Transverse colon (tissue), 4 donors: ENCODE data around the gene DDX50. TPM values are rescaled to one million over a fixed set of nuclear protein-coding genes. Genes with fewer than 3 reads are reported as not detected.

Source experiments
- DNase-seq: peaks from one replicate; pipeline ENCODE4 v3.0.0-alpha.2; 2019
- H3K27ac ChIP-seq, 4 donors: fragments of 200-600 bp; sonication (generic); 2 replicates each; pipeline ENCODE4 v1.5.1; 2016 to 2018; ENCODE audit warnings: inconsistent platforms in 4 of 4
- H3K27me3 ChIP-seq: fragments of 200-600 bp; sonication (generic); 2 replicates; pipeline ENCODE4 v1.5.1; 2017; ENCODE audit warnings: inconsistent platforms
- H3K36me3 ChIP-seq, 4 donors: fragments of 200-600 bp; sonication (generic); 2 replicates each; pipeline ENCODE4 v1.5.1; 2017 to 2019; ENCODE audit warnings: inconsistent platforms in 4 of 4
- H3K4me1 ChIP-seq, 4 donors: fragments of 200-600 bp; sonication (generic); 2 replicates each; pipeline ENCODE4 v1.5.1; 2017 to 2020; ENCODE audit warnings: inconsistent platforms in 4 of 4
- H3K4me3 ChIP-seq, 4 donors: fragments of 200-600 bp; sonication (generic); 1 replicate in 1 of 4; 2 replicates in 3 of 4; pipeline versions ENCODE4 v1.5.1 to v1.6.1; 2017 to 2019; ENCODE audit warnings: inconsistent platforms in 4 of 4
- H3K9me3 ChIP-seq, 2 donors: fragments of 200-600 bp; sonication (generic); 2 replicates each; pipeline ENCODE4 v1.5.1; 2017 to 2019; ENCODE audit warnings: inconsistent platforms in 2 of 2
- EP300 ChIP-seq: sonication (generic); formaldehyde crosslinking; IDR thresholded peaks from one replicate; pipeline ENCODE4 v1.6.1; 2017; ENCODE audit warnings: antibody characterized with exemption, low read depth
- POLR2A ChIP-seq: fragments of 450-650 bp; IDR thresholded peaks from one replicate; pipeline ENCODE4 v1.6.1; 2016; ENCODE audit warnings: antibody characterized with exemption, mild to moderate bottlenecking, moderate library complexity
- POLR2AphosphoS5 ChIP-seq, 3 donors: sonication (generic); formaldehyde crosslinking; IDR thresholded peaks; one replicate each; pipeline ENCODE4 v1.6.1; 2016; ENCODE audit warnings: antibody characterized with exemption in 3 of 3
- WGBS, 2 donors: methylation state at CpG; one replicate each; pipeline ENCODE4 v1.1.5; 2018; ENCODE audit warnings: low coverage in 1 of 2; 5-methylcytosine and 5-hydroxymethylcytosine counted together
- in situ Hi-C, 4 donors: fragments of 200-750 bp; cut with MboI; loops; one replicate each; pipeline versions ENCODE4 v1.15.0 to v1.15.1; 2017; ENCODE audit warnings: low sequenced_read_pairs in 3 of 4, low pct_ligation_motif_present in 1 of 4, low pct_unique_long_range_greater_than_20kb in 1 of 4
- intact Hi-C: fragments of 100-400 bp; cut with DNase I; formaldehyde crosslinking; loops from one replicate; pipeline ENCODE4 v1.15.1; 2023; ENCODE audit warnings: low total_unique reads
- small RNA-seq, 4 donors: library from RNA; depleted of rRNA; stranded (forward); fragments of <200 nt; gene quantifications; one replicate each; pipeline ENCODE3, GENCODE V24; 2016
- total RNA-seq, 4 donors: library from RNA; depleted of rRNA; stranded (reverse); fragments of >200 nt; gene quantifications; one replicate each; pipeline ENCODE4 v1.1.0, GENCODE V29; 2016
- TF ChIP-seq, protein P1 (sequence below), 5 experiments: fragments of 200-600 bp in 3 of 5; fragments of 450-650 bp in 2 of 5; sonication (generic) in 3 of 5; IDR thresholded peaks; 1 replicate in 2 of 5; 2 replicates in 3 of 5; pipeline ENCODE4 v1.5.1; 2016 to 2017; ENCODE audit warnings: antibody characterized with exemption in 5 of 5, inconsistent platforms in 3 of 5, mild to moderate bottlenecking in 2 of 5, moderate library complexity in 1 of 5

Gene DDX50
- total RNA-seq, 4 donors from 2014 or later, result 8.2 to 42.0 (median 23.2) TPM

DNA sequence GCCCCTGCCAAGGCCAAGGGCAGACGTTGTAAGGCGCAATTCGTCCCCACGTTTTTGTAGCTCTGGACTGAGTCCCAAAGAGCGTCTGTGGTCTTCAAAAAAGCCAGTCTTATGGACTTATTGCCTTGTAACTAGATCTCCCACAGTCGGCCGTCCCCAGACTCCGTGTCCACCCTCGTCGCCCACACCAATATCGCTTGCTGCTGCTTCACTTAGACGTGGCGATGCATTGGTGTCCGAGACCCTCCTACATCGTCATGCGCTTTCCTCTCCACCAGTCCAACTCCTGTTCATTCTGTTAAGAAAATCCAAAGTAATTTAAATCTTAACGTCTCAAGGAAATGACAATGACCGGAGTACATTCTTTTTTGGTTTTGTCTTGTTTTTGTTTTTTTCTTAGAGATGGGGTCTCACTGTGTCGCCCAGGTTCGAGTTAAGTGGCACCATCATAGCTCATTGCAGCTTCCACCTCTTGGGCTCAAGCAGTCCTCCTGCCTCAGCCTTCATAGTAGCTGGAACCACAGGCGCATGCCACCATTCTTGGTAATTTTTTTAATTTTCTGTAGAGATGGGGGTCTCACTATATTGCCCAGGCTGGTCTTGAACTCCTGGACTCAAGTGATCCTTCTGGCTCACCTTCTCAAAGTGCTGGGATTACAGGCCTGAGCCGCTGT, 88.3 kb downstream of the DDX50 start:
- Histone ChIP-seq H3K4me3 (peak overlapping the region; percentile 68 to 89 (median 74)), H3K4me1 (peaks cover 5 to 47% (median 33%) of the 10 kb centered on the region in 4 donors), H3K36me3 (no peaks in the 10 kb centered on the region), H3K27me3 (no peaks in the 10 kb centered on the region), H3K9me3 (no peaks in the 10 kb centered on the region), H3K27ac (peak overlapping the region; percentile 88 to 93 (median 89))
- TF ChIP-seq POLR2AphosphoS5 (IDR thresholded peaks at IDR 0.05), result no peak
- no peak for TF ChIP-seq POLR2A
- TF ChIP-seq, protein P1, sequence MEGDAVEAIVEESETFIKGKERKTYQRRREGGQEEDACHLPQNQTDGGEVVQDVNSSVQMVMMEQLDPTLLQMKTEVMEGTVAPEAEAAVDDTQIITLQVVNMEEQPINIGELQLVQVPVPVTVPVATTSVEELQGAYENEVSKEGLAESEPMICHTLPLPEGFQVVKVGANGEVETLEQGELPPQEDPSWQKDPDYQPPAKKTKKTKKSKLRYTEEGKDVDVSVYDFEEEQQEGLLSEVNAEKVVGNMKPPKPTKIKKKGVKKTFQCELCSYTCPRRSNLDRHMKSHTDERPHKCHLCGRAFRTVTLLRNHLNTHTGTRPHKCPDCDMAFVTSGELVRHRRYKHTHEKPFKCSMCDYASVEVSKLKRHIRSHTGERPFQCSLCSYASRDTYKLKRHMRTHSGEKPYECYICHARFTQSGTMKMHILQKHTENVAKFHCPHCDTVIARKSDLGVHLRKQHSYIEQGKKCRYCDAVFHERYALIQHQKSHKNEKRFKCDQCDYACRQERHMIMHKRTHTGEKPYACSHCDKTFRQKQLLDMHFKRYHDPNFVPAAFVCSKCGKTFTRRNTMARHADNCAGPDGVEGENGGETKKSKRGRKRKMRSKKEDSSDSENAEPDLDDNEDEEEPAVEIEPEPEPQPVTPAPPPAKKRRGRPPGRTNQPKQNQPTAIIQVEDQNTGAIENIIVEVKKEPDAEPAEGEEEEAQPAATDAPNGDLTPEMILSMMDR (IDR thresholded peaks at IDR 0.05), result no peak
- TF ChIP-seq EP300, result no peak
- in situ Hi-C loops, result loop anchor here in 3 of 4 donors (25.0 kb wide), 2 partner anchors 123 to 398 kb away; partner anchors contain the start of gene VPS26A (in 1 of the 3)
- intact Hi-C loops, result no loop called here
- no peak for DNase-seq
- WGBS, 2 donors, result 5 to 18% methylated on average over 13 to 20 of the region's 22 CpGs

DNA sequence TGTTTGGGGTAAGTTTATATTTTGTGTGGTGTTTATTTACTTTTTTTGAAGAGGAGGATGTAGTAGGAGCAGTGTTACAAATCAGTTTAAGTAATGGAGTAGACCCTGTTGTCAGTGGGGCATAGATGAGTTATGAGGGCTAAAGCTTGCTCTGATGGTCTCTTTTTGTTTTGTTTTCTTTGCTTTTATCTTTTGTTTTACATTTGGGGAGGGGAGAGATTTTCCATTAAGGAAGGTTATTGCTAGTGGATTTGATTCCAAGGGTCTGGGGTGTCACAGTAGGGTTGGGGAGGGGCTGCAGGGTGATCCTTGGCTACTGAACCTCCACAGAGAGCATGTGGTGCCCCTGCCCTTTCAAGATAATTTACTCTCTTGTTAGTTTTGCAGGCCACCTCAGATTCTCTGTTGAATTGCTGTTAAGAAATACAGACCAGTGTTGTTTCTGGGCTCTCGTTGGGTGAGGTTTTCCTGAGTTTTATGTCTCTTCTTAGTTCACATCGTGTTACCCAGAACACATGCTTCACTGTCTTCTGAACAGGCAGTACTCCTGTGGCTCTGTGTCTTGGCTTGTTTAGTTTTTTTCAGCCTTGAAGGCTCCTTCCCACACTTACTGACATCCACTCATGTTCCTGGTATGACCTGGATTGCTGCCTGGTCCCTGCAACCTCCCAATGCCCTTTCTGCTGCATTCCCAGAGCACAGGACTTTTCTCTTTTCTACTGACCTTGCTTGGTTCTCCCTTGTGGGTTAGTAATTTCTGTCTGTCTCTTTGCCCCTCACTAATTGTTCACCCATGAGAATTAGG, 91.7 kb downstream of the DDX50 start:
- H3K27ac ChIP-seq, result peak overlapping the region; percentile 41 to 59 (median 54)
- in situ Hi-C loops (loop anchor here in 3 of 4 donors (10.0 to 25.0 kb wide), 3 partner anchors 119 to 394 kb away; partner anchors contain the start of gene VPS26A (in 1 of the 3)), intact Hi-C loops (no loop called here)
- TF ChIP-seq POLR2AphosphoS5 (IDR thresholded peaks at IDR 0.05) (peak; percentile 38 to 59 (median 40)), POLR2A (no peak), EP300 (peak; percentile 28)
- TF ChIP-seq, protein P1 (IDR thresholded peaks at IDR 0.05), result no peak
- WGBS, 2 donors, result 58 to 61% methylated on average over 2 of the region's 2 CpGs
- peaks cover 5 to 45% (median 32%) of the 10 kb centered on the region in 4 donors for H3K4me1 ChIP-seq
- DNase-seq, result peak; percentile 17
- no peak overlapping the region for H3K4me3 ChIP-seq
- H3K36me3 ChIP-seq, result no peaks in the 10 kb centered on the region
- no peaks in the 10 kb centered on the region for H3K9me3 ChIP-seq
- no peaks in the 10 kb centered on the region for H3K27me3 ChIP-seq

Small RNA genes within 50 kb of the gene (small RNA-seq; reads per million reads assigned to genes)
- 0 reads per million in 4 donors for gene RNU6-571P

Other genes starting within 250 kb of the DDX50 start
- gene CCAR1, start 180.1 kb upstream of the DDX50 start, total RNA-seq, result 10 to 100 TPM; 42.0 to 99.9 (median 56.0) TPM
- 1 to 10 TPM in 3 of 4 donors, under 1 TPM in 1; 0.40 to 2.0 (median 1.4) TPM for gene STOX1, start 73.8 kb upstream of the DDX50 start, total RNA-seq
- 10 to 100 TPM in 3 of 4 donors, 1 to 10 TPM in 1; 8.8 to 29.5 (median 17.0) TPM for gene DDX21, start 54.9 kb downstream of the DDX50 start, total RNA-seq
- 10 to 100 TPM; 20.2 to 31.2 (median 22.6) TPM for gene KIFBP, start 87.5 kb downstream of the DDX50 start, total RNA-seq
- gene SRGN, start 186.8 kb downstream of the DDX50 start, total RNA-seq, result 10 to 100 TPM in 3 of 4 donors, 1 to 10 TPM in 1; 9.0 to 83.8 (median 20.3) TPM
- 10 to 100 TPM in 3 of 4 donors, 1 to 10 TPM in 1; 5.4 to 38.7 (median 23.2) TPM for gene VPS26A, start 222.9 kb downstream of the DDX50 start, total RNA-seq